GM20431 (cell line): ENCODE results near the gene ANXA7.

ENCODE experiments used
- in situ Hi-C: fragments of 300-500 bp; cut with MseI, MboI; formaldehyde crosslinking; loops from one replicate; pipeline ENCODE4 v1.15.0; 2020; ENCODE audit warnings: low sequenced_read_pairs; ENCODE audit not compliant: unreplicated experiment

The ANXA7 gene

DNA sequence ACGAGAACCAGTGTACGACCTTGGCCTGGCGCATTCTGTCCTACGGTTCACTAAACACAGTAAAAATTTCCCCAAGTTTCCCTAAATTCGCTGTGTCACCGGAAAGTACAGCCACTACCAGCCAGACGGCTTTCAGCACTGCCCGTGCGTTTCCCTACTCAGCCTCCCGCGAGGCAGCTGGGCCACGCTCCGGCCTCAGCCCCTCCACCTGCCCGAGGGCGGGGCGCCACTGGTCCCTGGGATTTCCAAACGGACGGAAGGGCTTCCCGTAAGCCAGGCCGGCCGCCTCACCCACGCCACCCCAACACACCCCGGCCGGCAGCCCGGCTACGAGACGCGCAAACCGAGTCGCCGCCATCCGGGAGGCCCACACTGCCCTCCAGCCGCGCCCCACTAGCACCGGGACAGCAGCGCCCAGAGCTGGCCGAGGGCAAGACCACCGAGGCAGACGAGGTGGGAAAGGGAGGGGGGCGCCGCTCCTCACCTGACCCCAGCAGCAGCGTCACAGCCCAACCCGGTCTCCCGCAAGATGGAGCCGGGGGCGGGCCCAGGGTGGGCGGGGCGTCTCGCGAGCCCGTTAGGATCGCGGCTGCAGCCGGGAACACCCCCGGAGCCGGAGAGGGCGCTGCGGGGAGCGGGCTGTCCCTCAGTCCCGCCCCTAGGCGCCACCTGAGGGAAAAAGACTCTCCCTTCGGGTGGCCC is at the start of gene ANXA7:
TSS of gene ANXA7 (minus strand) at position 531 of the 702 bp plus-strand sequence. CDS start 13,202 bp downstream, outside the sequence.
- in situ Hi-C loops, result no loop called here

DNA sequence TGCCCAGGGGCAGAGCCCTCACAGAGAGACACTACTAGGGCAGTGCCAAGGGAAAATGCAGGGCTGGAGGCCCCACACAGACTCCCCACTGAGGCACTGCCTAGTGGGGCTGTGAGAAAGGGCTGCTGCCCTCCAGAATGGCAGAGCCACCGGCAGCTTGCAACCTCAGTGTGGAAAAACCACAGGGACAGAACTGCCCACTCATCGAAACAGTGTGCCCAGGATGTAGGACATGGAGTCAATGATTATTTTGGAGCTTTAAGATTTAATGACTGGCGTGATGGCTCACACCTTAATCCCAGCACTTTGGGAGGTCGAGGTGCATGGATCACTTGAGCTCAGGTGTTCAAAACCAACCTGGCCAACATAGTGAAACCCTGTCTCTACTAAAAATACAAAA is 47.0 kb upstream of the ANXA7 start:
- in situ Hi-C loops, result no loop called here

DNA sequence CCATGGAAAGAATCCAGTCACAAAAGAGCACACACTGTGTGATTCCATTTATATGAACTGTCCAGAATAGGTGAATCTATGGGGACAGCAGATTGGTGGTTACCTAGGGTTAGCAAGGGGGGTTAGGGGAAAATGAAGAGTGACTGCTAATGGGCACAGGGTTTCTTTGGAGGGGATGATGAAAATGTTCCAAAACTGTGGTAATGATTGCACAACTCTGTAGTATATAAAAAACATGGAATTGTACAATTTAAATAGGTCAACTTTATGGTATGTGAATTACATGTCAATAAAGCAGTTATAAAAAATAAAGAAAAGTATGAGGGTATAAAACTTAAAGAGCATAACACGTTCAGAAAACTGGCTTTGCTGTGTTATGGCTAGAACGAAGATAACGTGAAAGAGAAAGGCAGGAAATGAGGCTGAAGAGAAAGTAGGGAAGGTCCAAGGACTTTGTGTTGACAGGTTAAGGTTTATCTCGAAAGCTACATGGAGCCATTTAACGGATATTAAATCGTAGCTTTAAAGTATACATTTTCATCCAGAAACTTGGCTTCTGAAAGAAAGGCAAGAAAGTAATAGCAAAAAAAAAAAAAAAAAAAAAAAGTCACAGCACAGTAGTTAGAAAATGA is 45.9 kb upstream of the ANXA7 start:
- in situ Hi-C loops, result no loop called here

DNA sequence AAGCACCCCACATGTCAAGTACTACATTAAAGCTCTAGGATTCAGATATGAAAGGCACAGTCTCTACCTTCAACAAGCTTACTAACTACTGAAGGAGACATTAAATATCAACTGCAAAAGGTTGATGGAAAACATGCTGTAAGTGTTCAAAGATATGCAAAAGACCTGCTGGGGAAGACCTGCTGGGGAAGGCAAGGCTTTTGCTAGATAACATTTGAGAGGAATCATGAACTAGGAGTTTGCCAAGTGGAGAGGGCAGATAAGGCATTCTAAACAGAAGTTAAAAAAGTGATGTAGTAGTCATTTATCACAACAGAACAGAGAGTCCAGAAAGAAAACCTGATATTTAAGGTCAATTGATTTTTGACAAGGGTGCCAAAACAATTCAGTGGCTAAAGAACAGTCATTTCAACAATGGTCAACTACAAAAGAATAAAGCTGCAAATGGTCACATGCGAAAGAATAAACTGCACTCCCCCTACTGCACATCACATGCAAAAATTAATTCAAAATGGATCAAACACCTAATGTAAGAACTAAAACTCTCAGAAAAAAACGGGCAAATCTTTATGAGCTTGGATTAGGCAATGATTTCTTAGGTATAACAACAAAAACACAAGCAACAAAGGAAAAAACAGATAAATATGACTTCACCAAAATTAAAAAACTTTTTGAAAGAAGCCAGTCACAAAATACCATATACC is 42.5 kb upstream of the ANXA7 start:
- in situ Hi-C loops, result no loop called here

DNA sequence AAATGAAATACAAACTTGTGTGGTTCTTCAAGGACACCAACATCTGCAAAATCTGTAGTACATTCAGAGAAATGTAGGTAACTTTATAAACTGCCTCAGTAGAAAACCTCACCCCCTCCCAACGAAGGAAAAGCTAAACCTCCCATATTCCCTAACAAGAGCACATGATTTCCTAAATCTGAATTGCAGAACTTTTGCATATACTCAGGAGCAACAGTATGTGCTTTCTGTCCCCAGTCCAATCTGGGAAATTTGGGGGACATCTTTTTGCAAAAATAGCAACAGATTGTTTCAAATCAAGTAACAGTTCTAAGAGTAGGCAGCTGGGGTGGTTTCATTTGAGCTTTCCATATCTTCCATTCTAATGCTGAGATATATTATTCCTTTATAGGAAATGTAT is 35.3 kb upstream of the ANXA7 start:
- in situ Hi-C loops, result no loop called here

DNA sequence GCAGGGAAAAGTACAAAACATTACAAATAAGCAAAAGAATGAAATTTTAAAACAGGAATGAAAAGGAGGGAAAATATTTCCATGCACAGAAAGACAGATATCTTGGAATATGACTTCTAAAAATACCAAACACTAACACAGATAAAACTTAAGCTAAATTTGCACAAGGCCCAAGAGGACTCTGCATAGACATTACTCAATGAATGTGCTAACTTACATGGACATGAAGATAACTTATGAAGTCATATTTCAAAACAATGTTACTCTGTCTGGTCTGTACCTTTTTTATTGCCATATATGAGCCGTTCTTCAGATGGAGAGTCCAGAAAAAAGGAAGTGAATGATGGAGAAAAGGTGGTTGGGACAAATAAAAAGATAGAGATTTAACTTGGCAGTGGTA is 34.5 kb upstream of the ANXA7 start:
- in situ Hi-C loops, result no loop called here

DNA sequence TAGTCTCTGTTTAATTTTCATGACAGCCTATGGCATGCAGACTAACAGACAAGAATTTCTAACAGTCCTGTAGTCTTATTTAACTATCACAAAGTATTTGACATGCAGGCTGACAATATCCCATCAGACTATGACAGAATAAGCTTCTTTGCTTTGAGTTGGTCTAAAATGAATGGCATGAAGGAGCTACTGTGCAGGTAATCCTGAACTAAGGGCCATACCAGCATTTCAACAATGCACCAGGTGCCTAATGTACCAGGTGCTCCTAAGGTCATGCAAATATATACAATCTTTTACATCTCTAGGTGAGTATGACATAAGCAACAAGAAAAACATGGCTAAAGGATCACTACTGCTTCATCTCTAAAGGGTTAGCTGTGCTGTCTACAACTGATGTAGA is 33.1 kb upstream of the ANXA7 start:
- in situ Hi-C loops, result no loop called here

DNA sequence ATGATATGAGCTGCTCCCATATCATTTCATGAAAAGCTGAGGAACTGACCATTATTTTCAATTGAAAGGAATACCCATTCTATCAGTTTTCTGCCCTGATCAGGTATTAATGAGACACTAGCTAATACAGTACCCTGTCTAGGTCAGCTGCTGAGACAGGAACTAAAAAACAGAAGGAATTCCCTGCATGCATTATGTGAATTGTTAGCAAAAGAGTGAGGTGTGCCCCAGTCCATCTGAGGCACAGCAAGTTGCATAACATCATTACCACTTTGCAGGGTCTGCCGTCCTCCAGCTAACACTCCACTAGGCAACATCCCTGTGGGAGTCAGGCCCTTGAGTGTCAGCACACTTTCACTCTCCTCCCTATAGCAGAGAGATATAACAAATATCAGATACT is 30.6 kb upstream of the ANXA7 start:
- in situ Hi-C loops, result no loop called here

DNA sequence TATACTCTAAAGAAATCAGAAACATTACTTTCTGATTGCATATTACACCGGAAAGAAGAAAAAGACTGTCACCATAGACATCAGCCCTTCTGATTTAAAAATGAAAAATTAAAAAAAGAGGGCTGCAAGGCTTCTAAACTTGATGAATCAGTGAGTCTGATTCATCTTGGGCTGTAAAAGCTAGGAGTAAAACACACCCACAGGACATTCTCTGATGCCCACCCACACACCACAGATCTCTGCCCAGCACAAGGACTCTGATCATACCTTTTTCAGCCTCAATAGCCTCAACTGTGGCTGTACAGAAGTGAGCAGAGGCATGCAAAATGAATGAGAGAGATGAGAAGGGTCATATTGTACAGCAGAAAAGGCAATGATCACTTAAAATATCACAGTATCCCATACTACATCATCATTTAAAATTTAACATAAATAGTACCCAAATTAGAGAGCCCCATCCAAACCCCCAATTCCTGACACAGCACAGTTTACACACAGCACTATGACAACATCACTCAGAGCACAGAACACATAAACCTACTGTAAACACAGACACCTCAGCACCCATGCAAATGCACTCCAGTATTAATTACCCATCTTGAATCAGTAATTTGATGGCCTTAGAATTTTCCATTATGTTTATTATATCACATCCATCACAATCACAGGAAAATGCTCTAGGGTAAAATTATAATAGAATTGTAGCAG is 25.9 kb upstream of the ANXA7 start:
- in situ Hi-C loops, result no loop called here

DNA sequence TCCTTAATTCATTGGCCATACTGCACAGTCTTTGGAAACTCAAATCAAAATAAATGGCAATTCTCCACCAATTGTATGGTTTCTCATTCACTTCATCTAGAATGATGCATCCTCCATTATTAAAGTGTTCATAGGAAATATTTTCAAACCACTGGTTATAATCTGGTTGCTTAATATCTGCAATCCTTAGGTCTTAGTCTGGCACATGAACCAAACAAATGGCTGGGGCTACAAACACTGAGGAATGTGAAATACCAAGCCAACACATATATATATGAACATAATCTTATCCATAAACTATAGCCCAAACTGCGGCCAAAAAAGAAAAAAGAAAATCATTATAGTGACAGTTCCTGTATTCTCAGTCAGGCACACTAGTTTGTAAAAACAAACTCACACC is 25.2 kb upstream of the ANXA7 start:
- in situ Hi-C loops, result no loop called here

DNA sequence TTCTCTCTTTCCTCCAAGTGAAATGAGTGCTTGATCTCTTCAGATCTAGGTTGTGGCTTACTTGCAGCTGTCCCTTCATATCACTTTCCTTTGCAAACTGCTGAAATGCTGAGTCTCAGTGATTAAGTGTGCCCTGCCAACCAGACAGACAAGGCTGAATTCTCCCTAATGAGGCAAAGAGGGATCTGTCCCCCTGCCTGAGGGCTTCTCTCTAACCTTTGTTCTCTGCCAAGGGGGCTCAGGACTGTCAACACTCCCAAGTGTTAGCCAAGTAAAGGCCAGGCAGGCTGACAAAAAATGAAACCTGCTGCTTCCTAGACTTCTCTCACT is 19.6 kb upstream of the ANXA7 start, which contains the start of gene MSS51:
TSS of gene MSS51 (minus strand) at position 24 of the 330 bp plus-strand sequence. CDS start 5,277 bp downstream, outside the sequence.
- in situ Hi-C loops, result no loop called here

DNA sequence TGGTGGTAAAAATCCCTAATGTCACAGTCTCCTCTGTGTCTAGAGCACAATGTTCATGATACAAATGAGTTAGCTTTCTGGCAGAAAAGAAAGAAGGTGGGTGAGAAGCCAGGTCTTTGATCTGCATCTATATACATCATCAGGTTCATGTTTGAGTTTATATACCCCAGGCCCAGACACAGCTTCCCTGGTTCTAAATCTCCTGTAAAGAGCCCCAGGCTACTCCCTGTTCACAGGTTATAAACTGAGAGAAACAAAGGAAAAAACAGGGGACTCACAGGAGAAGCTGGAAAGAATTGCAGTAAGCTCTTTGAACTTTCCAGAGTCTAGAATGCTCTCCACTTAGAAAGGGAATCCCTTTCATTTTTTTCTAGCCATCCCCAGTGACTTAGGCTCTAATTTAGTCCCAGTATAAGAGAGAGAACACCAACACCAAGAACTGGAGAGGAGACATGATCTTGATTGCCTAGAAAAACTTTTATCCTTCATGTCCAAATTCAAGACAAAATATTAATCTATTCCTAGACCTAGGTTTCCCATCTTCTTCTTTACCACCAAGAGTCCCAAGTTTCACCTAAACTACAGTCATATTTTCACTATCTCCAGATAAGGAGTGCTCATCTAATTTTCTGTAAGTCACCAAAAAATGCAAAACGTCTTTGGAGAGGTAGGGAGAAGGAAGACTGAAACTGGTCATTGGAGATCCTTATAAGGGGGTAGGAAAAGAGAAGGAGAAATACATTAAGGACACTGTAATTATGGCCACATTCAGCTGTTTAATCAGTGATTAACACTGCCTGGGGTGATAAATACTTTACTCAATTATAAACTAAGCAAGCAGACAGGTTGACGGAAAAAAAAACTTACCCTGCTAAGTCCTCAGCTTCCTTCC is 19.0 kb upstream of the ANXA7 start:
- in situ Hi-C loops, result no loop called here

DNA sequence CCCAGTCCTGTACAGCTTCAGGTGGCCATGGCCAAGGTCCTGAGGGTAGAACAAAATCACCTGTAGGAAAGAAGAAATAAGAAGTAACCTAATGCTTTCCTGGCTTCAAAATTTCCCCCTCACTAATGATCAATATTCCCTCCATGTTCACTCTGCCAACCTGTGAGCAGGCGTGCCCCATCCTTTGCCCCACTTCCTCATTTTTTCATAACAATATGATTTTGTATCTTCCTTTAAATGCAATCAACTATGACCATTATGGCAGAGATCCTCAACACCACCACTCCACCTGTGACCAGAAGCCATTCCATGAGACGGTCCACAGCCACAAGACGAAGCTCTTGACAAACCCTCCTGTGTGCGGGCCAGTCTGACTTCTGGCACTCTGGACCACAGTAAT is 12.5 kb upstream of the ANXA7 start:
- in situ Hi-C loops, result no loop called here

DNA sequence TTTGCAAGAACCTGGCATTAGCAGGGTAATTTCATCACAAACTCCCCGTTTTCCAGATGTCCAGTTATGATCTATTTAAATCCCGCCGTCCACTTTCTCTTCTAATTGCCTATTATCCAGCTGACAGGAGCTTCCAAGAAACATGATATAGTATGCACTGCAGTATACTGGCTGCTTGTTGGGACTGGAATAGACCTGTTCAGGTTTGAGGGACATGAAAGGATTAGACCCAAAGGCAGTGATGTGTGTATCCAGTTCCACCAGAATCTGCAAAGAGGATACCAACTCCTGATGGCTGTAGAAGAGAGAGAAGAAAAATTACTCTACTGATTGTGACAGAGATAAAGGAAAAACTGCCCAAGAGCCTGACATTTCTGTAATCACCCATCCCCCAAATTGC is 10.6 kb upstream of the ANXA7 start:
- in situ Hi-C loops, result no loop called here

DNA sequence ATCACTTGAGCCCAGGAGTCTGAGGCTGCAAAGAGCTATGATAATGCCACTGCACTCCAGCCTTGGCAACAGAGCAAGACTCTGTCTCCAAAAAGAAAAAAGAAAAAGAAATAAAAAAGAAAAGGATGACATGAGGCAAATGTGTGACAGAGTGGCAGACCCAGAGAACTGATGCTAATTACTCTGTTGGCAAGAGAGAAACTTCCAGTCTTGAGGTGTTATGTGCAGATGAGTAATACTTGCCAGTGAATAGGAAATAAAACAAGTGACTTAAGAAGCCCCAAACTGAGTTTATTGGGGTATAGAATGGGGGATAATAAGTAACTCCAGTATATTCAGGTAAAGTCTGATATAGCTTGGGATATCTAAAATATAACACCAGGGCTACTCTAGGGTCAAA is 9.5 kb upstream of the ANXA7 start:
- in situ Hi-C loops, result no loop called here

DNA sequence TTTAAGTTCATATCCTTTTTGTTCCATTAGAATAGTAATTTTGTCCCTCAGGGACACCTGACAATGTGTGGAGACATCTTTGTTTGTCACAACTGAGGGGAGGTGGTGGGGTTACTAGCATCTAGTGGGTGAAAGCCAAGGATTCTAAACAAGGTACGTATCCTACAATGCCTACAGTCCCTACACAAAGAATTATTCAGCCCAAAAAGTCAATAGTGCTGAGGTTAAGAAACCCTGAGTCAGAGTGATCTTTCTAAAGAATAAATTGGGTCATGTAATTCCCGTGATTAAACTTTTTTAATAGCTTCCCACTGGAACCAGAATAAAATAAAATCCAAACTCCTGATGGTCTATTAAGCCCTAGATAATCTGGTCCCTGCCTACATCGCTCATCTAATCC is 2.7 kb upstream of the ANXA7 start:
- in situ Hi-C loops, result no loop called here

DNA sequence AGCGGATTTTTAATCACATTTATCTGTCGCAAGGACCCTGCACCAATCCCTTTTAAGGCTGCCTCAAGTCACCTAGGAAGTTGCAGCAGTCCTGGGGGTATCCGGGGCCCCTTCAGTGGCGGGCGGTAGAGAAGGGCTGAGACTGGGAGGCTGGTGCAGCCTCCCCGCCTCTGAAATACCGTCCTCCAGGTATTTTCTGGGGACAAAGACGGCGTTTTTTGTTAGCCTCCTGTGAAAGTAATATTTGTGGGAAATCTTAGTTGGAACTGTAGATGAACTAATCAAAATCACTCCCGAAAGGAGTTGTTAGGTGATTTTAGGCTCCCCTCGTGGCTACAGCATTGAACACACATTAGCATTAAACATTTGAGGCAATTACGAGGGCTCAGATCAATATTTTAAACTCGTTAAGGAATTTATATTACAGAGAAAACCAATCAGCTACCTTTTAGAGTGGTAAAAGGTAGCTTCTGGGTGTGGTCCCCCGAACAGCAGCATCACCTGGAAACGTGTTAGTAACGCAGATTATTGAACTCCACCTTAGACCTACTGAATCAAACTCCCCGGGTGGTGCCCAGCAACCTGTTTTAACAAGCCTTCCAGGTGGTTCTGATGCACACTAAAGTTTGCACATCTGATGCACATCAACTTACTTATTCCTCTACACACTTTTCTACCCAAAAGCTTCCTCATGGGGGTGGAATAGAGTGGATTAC is 530 bp upstream of the ANXA7 start:
- in situ Hi-C loops, result no loop called here

DNA sequence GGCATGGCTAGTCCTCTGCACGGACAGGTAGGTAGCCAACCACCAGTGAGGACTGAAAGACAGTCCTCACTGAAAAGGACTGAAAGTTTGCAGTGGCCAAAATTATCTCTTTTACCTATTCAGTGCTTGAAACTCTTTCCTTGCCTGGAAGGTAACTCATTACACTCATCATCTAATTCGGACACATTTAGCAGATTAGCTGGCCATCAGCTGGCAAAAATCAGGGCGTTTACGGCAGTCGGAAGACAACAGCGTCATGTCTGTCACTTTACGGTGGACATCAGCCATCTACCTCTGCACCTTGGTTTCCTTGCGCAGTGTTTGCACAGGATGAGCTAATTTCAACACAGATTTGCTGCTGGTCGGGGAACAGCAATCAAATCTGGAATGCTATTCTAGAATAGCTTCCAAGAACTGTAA is 740 bp downstream of the ANXA7 start:
- in situ Hi-C loops, result no loop called here

DNA sequence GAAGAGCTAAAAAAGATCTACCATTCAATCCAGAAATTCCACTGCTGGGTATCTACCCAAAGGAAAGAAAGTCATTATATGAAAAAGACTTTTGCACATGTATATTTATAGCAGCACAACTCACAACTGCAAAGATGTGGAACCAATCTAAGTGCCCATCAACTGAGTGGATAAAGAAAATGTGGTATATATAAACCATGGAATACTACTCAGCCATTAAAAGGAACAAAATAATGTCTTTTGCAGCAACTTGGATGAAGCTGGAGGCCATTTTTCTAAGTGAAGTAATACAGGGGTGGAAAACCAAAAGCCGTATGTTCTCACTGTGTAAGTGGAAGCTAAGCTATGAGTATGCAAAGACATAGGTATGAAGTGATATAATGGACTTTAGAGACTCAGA is 3.0 kb downstream of the ANXA7 start:
- in situ Hi-C loops, result no loop called here
